Caco-2 (cell line): Measurements from ENCODE around the gene RNF41. TPM values are rescaled to one million over a fixed set of nuclear protein-coding genes. Genes with fewer than 3 reads are reported as not detected.

Source experiments
- BruUV-seq: library from RNA; stranded (reverse); fragments of 400-500 nt; replicated peaks from 2 replicates; lab custom pipeline; 2021; lab: Mats Ljungman, UMichigan
- CTCF ChIA-PET: fragments of 300-600 bp; sonication (Branson Sonifier 250); formaldehyde crosslinking; loops from one replicate; lab custom pipeline; 2022; ENCODE audit warnings: antibody characterized with exemption; lab: Charles Lee
- POLR2A ChIA-PET: fragments of 300-600 bp; sonication (Branson Sonifier 250); formaldehyde crosslinking; loops from one replicate; lab custom pipeline; 2022; ENCODE audit warnings: antibody characterized with exemption; lab: Charles Lee
- DNase-seq, 2 experiments: peaks; one replicate each; pipeline versions ENCODE4 v3.0.0 to v3.0.0-alpha.2; 2020 to 2022
- H3K27me3 ChIP-seq: replicated peaks from 2 replicates; pipeline ENCODE4 v1.6.0; 2011; ENCODE audit warnings: low read length; ENCODE audit not compliant: control insufficient read depth, insufficient read depth
- H3K36me3 ChIP-seq: 2 replicates; pipeline ENCODE4 v1.5.1; 2011; ENCODE audit warnings: low read length; ENCODE audit not compliant: control insufficient read depth, insufficient read depth
- H3K4me1 ChIP-seq: fragments of 250-450 bp; sonication (Bioruptor Pico); 2 replicates; pipeline ENCODE4 v1.5.1; 2020; ENCODE audit warnings: mild to moderate bottlenecking
- H3K4me3 ChIP-seq: 2 replicates; pipeline ENCODE4 v1.5.1; 2011; ENCODE audit warnings: low read depth, mild to moderate bottlenecking, control low read depth, low read length
- H3K9me3 ChIP-seq: fragments of 250-450 bp; sonication (Bioruptor Pico); 2 replicates; pipeline ENCODE4 v1.5.1; 2020; ENCODE audit warnings: mild to moderate bottlenecking, moderate library complexity
- H3K27ac Mint-ChIP-seq: one replicate; pipeline ENCODE4 v1.8.0; 2022; ENCODE audit warnings: mixed read lengths; ENCODE audit not compliant: unreplicated experiment
- H3K27me3 Mint-ChIP-seq: one replicate; pipeline ENCODE4 v1.8.0; 2022; ENCODE audit warnings: mixed read lengths; ENCODE audit not compliant: insufficient read depth, unreplicated experiment
- H3K36me3 Mint-ChIP-seq: one replicate; pipeline ENCODE4 v1.8.0; 2022; ENCODE audit warnings: mild to moderate bottlenecking, mixed read lengths; ENCODE audit not compliant: insufficient read depth, unreplicated experiment
- H3K4me1 Mint-ChIP-seq: one replicate; pipeline ENCODE4 v1.8.0; 2022; ENCODE audit warnings: low read depth, mixed read lengths; ENCODE audit not compliant: unreplicated experiment
- H3K4me3 Mint-ChIP-seq: one replicate; pipeline ENCODE4 v1.8.0; 2022; ENCODE audit warnings: mild to moderate bottlenecking, moderate library complexity, mixed read lengths; ENCODE audit not compliant: unreplicated experiment
- H3K9me3 Mint-ChIP-seq: one replicate; pipeline ENCODE4 v1.8.0; 2022; ENCODE audit warnings: mixed read lengths; ENCODE audit not compliant: unreplicated experiment
- intact Hi-C: fragments of 100-400 bp; cut with micrococcal nuclease; formaldehyde crosslinking; loops from one replicate; pipeline ENCODE4 v1.10.0; 2022; ENCODE audit not compliant: unreplicated experiment
- total RNA-seq: library from RNA; stranded (reverse); gene quantifications from 2 replicates; pipeline ENCODE4 v1.2.3, GENCODE V29; 2022
- TF ChIP-seq, protein P1 (sequence below), 2 experiments: fragments of 200-600 bp in 1 of 2; IDR thresholded peaks; 1 replicate in 1 of 2; 2 replicates in 1 of 2; pipeline versions ENCODE4 v1.5.1 to v1.8.0; 2011 to 2022; ENCODE audit warnings: antibody characterized with exemption in 1 of 2, control low read depth in 1 of 2, inconsistent platforms in 1 of 2, low read depth in 1 of 2, low read length in 1 of 2, mild to moderate bottlenecking in 1 of 2, moderate library complexity in 1 of 2; ENCODE audit not compliant: insufficient read depth in 1 of 2, severe bottlenecking in 1 of 2, unreplicated experiment in 1 of 2

RNF41 gene
- total RNA-seq, 1 experiment from 2014 or later = 53.4 TPM

DNA sequence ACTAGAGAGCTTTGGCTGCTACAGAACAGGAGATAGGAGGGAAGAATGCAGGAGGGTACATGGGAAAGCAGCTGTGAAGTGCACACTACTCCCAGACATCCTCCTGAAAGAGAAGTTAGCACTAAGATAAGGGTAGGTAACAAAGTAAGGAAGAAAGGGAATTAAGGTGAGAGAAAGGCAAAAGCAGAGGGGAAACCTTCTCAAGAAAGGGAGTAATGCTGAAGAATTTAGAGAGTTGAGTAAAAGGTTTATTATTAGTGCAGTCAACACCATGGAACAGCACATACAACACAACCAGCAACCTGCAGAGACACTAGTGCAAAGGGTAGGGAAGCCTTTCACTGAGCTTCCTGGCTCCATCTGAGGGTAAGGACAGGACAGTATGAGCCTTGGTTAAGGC lies 17.4 kb downstream of the RNF41 start:
- H3K4me3 ChIP-seq = no peak overlapping the region
- Mint-ChIP-seq H3K27me3 (no peaks in the 10 kb centered on the region), H3K9me3 (no peaks in the 10 kb centered on the region), H3K4me1 (peaks cover under 1% of the 10 kb centered on the region), H3K27ac (no peak overlapping the region), H3K36me3 (peaks cover 48% of the 10 kb centered on the region), H3K4me3 (no peak overlapping the region)
- no peak for DNase-seq
- H3K9me3 ChIP-seq = no peaks in the 10 kb centered on the region
- intact Hi-C loops = no loop called here
- no peaks in the 10 kb centered on the region for H3K4me1 ChIP-seq
- POLR2A ChIA-PET = interaction anchor here (0.6 kb wide), 1 partner anchor 22 kb away, joined by 5 read pairs; no protein-coding TSS in a partner anchor
- peaks cover 2% of the 10 kb centered on the region; the same call in 1 of the 2 replicates for H3K36me3 ChIP-seq
- no peaks in the 10 kb centered on the region for H3K27me3 ChIP-seq
- CTCF ChIA-PET = interaction anchor here (4.6 kb wide), 1 partner anchor 18 kb away, joined by 61 read pairs; the partner anchor contains the start of genes NABP2 and RNF41
- BruUV-seq = no TSS peak
- TF ChIP-seq, protein P1, sequence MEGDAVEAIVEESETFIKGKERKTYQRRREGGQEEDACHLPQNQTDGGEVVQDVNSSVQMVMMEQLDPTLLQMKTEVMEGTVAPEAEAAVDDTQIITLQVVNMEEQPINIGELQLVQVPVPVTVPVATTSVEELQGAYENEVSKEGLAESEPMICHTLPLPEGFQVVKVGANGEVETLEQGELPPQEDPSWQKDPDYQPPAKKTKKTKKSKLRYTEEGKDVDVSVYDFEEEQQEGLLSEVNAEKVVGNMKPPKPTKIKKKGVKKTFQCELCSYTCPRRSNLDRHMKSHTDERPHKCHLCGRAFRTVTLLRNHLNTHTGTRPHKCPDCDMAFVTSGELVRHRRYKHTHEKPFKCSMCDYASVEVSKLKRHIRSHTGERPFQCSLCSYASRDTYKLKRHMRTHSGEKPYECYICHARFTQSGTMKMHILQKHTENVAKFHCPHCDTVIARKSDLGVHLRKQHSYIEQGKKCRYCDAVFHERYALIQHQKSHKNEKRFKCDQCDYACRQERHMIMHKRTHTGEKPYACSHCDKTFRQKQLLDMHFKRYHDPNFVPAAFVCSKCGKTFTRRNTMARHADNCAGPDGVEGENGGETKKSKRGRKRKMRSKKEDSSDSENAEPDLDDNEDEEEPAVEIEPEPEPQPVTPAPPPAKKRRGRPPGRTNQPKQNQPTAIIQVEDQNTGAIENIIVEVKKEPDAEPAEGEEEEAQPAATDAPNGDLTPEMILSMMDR (IDR thresholded peaks at IDR 0.05; ENCODE audit: insufficient read depth in 1 of 2, low read depth in 1 of 2, low read length in 1 of 2, severe bottlenecking in 1 of 2, unreplicated experiment in 1 of 2) = no peak

DNA sequence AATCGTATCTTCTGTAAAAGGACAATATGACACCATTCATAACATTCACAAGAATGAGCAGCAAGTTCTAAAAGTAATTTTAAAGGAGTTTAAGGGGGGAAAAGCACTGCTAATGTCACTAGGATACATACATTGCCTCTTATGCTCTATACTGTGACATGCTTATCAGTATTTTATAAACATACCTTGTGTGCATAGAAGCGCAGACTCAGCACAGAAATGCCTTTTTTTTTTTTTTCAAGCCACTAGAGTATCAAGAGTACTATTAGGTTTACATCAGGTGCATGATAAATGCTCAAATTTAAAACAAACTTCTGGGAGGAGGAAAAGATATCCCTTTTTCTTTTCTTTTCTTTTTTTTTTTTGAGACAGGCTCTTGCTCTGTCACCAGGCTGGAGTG lies 18.9 kb downstream of the RNF41 start:
- no peak overlapping the region for H3K4me3 Mint-ChIP-seq
- intact Hi-C loops = no loop called here
- no peaks in the 10 kb centered on the region for H3K27me3 Mint-ChIP-seq
- peaks cover 13% of the 10 kb centered on the region for H3K4me1 Mint-ChIP-seq
- ChIA-PET CTCF (interaction anchor here (1.2 to 4.6 kb wide), 4 partner anchors 13 to 28 kb away, joined by 3 to 61 read pairs (median 5); partner anchors contain the start of genes NABP2, RNF41 and SMARCC2), POLR2A (interaction anchor here (0.7 to 1.0 kb wide), 2 partner anchors 97 to 98 kb away, joined by 3 read pairs; no protein-coding TSS in a partner anchor)
- Histone ChIP-seq H3K4me3 (no peak overlapping the region), H3K9me3 (no peaks in the 10 kb centered on the region), H3K27me3 (no peaks in the 10 kb centered on the region), H3K36me3 (peaks cover 1% of the 10 kb centered on the region; the same call in 1 of the 2 replicates), H3K4me1 (no peaks in the 10 kb centered on the region; the same call in 1 of the 2 replicates)
- BruUV-seq = no TSS peak
- no peak for DNase-seq
- H3K9me3 Mint-ChIP-seq = no peaks in the 10 kb centered on the region
- peaks cover 51% of the 10 kb centered on the region for H3K36me3 Mint-ChIP-seq
- no peak overlapping the region for H3K27ac Mint-ChIP-seq
- TF ChIP-seq, protein P1 (IDR thresholded peaks at IDR 0.05; ENCODE audit: insufficient read depth in 1 of 2, low read depth in 1 of 2, low read length in 1 of 2, severe bottlenecking in 1 of 2, unreplicated experiment in 1 of 2) = no peak

DNA sequence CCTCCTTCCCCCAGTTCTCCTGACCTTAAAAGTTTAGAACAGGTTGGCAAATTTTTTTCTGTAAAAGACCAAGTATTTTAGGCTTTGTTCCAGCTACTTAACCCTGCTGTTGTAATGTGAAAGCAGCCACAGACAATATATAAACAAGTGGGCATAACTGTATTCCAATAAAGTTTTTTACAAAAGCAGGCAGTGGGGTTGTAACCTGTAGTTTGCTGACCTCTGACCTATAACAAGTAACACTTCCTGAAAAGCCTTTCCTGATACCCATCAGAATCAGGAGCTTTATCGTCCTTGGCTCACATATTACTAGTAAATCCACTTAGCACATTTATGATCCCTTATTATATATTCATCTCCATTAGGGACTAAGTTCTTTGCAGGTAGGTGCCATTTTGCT lies 19.4 kb downstream of the RNF41 start:
- H3K4me3 ChIP-seq = no peak overlapping the region
- H3K4me1 ChIP-seq = peaks cover under 1% of the 10 kb centered on the region; the same call in 1 of the 2 replicates
- peaks cover 1% of the 10 kb centered on the region; the same call in 1 of the 2 replicates for H3K36me3 ChIP-seq
- no peak overlapping the region for H3K27ac Mint-ChIP-seq
- TF ChIP-seq, protein P1 (IDR thresholded peaks at IDR 0.05; ENCODE audit: insufficient read depth in 1 of 2, low read depth in 1 of 2, low read length in 1 of 2, severe bottlenecking in 1 of 2, unreplicated experiment in 1 of 2) = no peak
- peaks cover 49% of the 10 kb centered on the region for H3K36me3 Mint-ChIP-seq
- peaks cover 13% of the 10 kb centered on the region for H3K4me1 Mint-ChIP-seq
- H3K27me3 ChIP-seq = no peaks in the 10 kb centered on the region
- H3K27me3 Mint-ChIP-seq = no peaks in the 10 kb centered on the region
- ChIA-PET CTCF (interaction anchor here (0.7 to 1.5 kb wide), 4 partner anchors 13 to 75 kb away, joined by 3 to 6 read pairs (median 4); partner anchors contain the start of genes RNF41 and SMARCC2), POLR2A (interaction anchor here (0.6 to 1.0 kb wide), 2 partner anchors 19 to 97 kb away, joined by 3 read pairs; partner anchors contain the start of gene RNF41)
- DNase-seq = no peak
- H3K9me3 Mint-ChIP-seq = no peaks in the 10 kb centered on the region
- intact Hi-C loops = no loop called here
- H3K9me3 ChIP-seq = no peaks in the 10 kb centered on the region
- BruUV-seq = no TSS peak
- no peak overlapping the region for H3K4me3 Mint-ChIP-seq
